GM18868 (cell line): Measurements from ENCODE around the gene MSLN.
"Not testable (repeated sequence)": the region's sequence is repeated elsewhere in the genome, so short reads cannot be mapped to it uniquely, and the experiment has no call there.

Experiments used
- ATAC-seq: cut with Tn5 transposase; IDR thresholded peaks from one replicate; pipeline ENCODE4 v1.9.1; 2021; ENCODE audit warnings: mild to moderate bottlenecking, moderate library complexity; ENCODE audit not compliant: unreplicated experiment

MSLN gene

DNA sequence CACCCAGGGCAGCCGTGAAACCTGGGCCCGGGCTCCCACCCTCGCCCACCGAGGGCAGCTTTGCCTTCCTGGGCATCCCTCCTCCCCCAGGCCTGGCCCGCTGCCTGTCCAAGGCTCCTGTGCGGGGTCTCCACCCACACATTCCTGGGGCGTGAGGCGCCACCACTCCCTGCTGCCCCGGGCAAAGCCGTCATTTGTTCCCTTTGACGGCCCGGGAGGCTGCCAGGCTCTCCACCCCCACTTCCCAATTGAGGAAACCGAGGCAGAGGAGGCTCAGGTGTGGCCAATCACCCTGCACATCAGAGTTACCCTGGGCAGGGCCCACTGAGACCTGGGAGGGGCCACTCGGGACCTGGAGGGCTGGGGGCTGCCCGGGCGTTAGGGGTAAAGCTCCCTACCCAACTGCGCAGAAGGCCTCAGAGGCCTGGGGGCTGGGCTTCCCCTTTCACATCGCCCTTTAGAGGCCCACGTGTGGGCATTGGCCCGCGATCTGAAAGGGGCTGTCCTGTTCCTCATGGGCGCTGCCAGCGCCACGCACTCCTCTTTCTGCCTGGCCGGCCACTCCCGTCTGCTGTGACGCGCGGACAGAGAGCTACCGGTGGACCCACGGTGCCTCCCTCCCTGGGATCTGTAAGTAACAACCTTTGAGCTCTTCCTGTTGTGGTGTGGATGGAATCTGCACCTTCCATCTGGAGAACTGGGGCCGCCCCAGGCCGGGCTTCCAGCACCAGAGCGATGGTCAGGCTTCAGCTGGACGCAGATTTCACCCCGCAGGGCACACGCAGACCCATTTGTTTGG, at the start of gene MSLN:
MSLN (plus strand) TSS at position 190 of the 799 bp plus-strand sequence. CDS start 1,947 bp downstream, outside the sequence.
- ATAC-seq: no peak

DNA sequence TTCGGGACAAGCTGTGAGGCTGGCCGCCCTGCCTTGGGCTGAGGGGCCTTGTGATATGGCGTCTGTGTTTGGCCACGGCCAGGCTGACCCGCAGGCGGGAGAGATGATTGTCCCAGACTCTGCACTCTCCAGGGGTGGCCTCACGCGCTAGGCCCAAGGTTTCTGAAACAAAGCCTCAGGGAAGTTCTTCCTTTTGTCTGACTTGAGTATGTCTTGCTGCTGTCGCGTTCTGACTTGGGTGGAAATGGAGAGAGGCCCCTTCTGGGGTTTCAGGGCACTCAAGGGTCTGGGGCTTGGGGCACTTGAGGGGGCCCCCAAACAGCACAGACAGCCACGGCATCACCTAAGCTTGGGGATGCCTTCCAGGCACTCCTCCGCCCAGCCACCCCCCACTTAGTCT, 49.5 kb upstream of the MSLN start:
- no peak for ATAC-seq

DNA sequence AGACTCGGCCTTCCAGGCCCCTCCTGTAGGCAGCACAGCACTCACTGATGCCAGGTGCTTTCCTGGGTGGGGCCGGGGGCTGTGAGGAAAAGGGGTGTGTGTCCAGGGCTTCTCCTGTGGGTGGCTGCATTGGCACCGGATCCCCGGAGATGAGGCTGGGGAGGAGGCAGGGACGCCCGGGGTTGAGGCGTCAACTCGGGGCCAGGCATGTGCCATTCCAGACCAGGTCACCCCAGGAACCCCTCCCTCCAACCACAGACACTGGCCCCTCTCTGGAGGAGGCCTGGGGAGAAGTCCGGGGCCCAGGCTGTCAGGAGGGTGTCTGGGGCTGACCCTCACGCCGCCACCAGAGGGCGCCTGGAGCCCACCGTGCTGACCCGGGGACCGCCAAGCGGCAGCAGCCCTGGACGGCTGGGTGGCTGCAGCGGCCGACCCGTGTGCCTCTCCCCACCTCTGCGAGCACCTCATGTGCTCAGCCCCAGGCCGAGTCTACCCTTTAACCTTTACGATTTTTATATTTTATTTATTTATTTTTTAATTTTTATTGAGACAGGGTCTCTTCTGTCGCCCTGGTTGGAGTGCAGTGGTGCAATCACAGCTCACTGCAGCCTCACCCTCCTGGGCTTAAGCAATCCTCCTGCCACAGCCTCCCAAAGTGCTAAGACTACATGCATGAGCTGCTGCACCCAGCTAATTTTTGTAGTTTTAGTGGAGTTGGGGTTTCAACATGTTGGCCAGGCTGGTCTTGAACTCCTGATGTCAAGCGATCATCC, 48.8 kb upstream of the MSLN start:
- ATAC-seq: peak; percentile 42

DNA sequence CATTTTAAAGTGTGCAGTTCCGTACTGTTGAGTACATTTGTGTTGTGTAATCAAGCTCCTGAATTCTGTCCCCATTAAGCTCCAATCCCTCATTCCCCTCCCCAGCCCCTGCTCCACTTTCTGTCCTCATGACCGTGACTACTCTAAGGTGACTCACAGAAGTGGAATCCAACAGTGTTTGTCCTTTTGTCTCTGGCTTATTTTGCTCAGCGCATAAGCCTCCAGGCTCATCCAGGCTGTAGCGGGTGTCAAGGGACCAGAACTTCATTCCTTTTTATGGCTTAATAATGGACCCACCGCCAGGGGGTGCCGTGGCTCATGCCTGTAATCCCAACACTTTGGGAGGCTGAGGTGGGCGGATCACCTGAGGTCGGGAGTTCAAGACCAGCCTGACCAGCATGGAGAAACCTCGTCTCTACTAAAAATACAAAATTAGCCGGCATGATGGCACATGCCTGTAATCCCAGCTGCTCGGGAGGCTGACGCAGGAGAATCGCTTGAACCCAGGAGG, 47.7 kb upstream of the MSLN start:
- not testable (repeated sequence) for ATAC-seq

DNA sequence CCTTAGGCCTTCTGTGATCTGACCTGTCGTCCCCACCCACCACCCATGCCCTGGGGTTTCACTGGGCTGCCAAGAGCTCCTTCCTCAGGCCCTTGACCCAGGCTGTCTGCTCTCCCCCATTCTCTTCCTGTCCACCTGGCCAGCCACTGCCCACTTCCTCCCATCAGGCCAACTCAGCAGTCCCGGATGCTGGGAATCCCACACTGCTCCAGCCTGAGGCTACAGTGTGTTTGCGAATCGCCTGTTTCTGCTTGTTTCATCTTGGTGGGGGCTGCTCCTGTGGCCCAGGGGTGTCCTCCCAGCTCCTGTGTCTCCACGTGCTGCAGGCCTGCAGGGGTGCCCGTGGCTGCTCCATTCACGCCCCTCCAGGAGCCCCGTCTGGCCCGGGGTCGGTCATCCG, 46.5 kb upstream of the MSLN start:
- no peak for ATAC-seq

DNA sequence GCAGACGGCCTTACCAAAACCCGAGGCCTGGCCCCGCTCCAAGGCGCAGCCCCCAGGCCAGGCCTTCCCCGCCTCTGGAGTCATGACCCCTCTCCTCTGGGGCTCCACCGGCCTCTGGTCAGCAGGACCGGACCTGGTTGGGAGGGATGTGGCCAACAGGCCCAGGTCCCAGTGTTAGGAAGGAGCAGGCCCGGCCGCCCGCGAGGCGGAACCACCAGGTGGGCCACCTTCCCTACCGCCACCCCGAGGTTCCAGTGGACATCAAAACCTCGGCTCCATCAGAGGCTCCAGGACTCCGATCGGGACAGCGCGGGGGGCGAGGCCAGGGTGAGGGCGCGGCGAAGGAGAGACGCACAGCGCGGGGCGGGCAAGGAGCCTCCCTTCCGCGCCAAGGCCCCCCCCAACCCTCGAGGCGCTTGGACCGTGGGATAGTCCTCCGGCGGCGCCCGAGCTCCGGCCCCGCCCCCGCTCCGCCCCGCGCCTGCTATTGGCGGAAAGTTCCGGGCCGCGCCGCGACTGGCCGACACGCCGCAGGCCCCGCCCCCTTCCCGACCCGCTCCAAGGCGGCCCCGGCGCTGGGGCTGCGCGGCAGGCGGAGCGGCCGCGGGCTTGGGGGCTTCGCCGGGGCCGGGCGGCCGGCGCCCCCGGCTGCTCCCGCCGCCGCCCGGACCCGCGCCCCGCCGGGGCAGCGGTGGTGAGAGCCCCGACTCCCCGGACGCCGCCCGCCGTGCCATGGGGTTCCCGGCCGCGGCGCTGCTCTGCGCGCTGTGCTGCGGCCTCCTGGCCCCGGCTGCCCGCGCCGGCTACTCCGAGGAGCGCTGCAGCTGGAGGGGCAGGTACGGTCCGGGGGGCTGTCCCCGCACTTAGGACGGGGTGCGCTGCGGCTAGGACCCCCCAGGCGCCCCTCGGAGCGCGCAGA, 45.7 kb upstream of the MSLN start, which contains the start of gene METRN:
METRN (plus strand) TSS at position 561 of the 919 bp plus-strand sequence; CDS start at position 733, 172 bp downstream.
- peak; percentile 73 for ATAC-seq

DNA sequence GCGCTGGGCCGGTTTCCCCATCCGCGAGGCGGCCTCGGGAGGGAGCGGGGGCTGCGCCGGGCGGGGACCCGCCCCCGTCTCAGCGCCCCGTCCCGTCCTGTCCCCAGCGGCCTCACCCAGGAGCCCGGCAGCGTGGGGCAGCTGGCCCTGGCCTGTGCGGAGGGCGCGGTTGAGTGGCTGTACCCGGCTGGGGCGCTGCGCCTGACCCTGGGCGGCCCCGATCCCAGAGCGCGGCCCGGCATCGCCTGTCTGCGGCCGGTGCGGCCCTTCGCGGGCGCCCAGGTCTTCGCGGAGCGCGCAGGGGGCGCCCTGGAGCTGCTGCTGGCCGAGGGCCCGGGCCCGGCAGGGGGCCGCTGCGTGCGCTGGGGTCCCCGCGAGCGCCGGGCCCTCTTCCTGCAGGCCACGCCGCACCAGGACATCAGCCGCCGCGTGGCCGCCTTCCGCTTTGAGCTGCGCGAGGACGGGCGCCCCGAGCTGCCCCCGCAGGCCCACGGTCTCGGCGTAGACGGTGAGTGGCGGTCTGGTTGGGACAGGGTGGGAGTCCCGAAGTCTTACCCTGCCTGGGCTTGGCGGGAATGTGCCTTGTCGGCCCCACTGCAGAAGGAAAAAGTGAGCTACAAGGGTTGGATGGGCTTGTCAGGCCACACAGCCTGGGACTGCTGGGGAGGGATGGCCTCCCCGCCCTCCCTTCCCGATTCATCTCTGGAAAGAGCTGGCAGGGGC, 44.9 kb upstream of the MSLN start:
- ATAC-seq: peak; percentile 11

DNA sequence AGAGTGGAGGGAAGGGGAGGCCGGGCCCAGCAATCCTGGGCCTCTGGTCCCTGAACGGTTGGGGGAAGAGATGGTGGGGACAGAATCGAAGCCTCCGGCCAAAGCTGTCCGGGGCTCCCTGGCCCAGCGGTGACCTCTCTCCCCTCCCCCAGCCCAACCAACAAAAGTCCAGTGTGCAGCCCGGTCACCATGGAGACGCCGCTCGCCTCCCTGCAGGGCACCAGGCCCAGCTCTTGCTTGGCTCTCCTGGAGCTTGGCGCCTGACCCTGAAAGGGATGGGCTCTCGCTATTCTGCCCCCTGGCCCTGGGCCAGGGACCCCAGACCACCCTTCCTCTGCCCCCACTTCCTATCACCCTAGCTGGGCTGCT, 44.4 kb upstream of the MSLN start:
- ATAC-seq: no peak

DNA sequence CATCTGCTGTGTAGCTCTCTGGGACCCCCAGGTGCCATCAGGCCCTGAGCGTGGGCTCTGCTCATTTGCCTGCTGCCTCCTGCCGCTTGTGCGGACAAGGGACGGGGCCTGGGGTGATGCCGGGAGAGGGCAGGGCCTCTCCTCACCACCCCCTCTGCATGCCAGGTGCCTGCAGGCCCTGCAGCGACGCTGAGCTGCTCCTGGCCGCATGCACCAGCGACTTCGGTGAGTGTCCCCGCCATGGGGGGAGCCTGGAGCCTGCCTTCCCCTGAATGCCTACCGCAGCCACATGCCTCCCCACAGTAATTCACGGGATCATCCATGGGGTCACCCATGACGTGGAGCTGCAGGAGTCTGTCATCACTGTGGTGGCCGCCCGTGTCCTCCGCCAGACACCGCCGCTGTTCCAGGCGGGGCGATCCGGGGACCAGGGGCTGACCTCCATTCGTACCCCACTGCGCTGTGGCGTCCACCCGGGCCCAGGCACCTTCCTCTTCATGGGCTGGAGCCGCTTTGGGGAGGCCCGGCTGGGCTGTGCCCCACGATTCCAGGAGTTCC, 43.7 kb upstream of the MSLN start:
- ATAC-seq: no peak

DNA sequence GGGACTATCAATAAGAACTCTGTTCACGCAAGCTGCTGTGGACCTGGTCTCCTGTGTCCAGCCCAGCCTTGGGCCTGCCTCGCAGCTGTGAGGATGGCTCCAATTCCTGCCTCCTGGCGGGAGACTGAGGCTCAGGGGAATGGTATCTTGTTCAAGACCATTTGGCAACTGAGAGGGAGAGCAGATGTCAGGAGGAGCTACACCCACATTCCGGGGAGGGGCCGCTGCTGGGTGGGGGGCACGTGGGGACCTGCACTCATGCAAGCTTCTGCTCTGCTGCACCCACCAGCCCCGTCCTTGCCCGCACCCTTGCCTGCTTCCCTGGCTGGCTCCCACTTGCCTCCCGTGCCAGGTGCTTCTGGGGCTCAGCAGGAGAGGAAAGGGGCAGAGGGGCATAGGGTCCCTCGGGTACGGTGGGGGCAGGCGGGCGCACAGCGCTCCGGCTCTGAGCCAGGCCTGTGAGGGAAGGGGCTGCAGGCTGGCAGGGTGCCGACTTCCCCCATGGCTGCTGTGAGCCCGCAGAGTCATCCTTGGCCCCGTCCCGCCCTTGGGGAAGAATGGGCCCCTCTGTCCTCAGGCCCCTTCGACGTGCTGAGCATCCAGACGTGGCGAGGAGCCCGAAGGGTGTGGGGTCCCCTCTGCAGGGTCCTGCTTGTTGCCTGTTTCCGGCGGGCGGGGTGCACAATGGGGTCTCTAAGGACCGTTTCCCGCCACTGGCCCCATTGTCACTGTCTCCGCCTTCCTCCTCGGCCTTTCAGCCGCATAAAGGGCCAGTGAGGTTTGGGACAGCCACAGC, 42.9 kb upstream of the MSLN start:
- no peak for ATAC-seq

DNA sequence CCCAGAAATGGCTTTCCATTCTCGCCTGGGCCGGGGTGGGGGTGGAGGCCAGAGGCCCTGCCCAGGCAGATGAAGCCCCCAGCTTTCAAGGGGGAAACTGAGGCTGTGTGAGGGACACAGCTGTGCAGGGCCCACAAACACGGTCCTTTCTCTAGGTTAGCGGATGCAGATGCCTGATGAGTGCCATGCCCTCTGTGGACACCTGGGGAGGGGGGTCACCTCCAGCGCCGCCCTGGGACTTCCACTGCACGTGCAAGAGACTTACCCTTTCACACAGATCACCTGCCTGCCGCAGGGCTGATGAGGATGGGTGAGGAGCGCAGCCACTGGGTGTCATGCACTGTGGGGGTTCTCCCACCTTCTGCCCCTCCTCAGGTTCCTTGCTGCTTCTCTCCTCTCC, 42.1 kb upstream of the MSLN start:
- ATAC-seq: no peak

DNA sequence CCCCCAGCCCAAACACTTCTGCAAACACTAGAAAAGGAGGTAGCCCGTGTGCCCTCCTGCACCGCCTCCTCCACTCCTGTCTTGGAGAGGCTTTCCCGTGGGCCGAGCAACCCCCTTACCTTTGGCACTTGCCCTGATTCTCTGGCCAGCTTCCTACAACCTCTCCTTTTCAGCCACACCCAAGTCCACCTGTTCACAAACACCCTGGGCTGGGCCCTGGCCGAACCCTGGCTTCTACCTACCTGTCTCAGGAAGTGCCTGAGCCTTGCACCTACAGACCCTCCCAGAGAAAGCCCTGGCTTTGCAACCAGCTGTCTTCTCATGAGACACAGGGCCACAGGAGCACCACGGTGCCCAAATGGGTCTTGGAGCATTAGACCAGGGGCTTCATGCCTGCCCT, 41.6 kb upstream of the MSLN start:
- ATAC-seq: no peak

DNA sequence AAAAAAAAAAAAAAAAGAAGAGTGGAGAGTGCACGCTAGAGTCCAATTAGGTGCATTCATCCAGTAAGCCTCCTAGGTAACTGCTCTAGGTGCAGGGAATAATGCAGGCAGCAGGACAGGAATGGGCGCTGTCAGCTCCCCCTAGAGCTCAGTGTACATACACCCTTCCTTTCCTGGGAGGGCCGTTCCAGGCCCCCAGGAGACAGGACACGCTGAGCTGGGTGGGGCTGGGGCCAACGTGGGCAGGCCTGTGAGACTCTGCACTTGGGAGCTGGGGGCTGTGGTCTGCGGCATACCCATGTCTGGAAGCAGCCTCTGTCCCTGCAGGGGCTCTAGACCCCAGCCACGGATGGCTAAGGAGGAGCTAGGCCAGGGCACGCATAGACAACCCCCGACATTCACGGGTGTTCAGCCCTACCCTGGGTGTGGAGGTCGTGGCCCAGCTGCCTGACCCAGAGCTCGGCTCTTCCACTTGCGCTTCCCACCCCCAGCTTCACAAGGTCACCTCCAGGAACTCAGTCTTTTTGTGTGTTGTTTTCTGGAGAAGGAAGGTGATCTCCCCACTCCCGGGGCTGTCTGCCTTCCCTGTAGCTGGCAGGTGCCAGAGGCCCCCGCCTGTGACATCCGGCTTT, 40.6 kb upstream of the MSLN start:
- ATAC-seq: no peak

DNA sequence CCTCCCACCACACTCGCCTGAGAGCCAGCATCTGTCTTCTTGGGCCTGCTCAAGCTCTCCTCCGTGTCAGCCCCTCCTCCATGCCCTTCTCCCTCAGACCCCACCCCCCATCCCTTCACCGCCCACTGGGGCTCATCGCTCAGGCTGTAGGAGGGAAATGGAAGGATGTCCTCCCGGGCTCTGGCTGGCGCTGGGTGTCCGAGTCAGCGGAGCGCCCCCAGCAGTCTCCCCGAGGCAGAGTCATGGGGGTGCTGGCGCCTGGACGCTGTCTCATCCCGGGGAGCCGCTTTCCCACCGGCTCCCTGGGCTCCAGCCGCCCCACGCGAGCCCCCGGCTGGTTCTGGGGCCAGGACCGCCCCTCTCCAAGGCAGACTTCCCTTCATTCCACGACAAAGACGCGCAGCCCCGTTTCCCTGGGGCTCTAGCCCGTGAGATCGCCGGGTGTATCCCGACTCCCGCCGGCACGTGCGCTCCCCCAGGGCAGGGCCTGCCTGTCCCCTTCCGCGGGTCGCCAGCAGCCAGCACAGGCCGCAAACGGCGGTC, 40.0 kb upstream of the MSLN start:
- ATAC-seq: peak; percentile 23

DNA sequence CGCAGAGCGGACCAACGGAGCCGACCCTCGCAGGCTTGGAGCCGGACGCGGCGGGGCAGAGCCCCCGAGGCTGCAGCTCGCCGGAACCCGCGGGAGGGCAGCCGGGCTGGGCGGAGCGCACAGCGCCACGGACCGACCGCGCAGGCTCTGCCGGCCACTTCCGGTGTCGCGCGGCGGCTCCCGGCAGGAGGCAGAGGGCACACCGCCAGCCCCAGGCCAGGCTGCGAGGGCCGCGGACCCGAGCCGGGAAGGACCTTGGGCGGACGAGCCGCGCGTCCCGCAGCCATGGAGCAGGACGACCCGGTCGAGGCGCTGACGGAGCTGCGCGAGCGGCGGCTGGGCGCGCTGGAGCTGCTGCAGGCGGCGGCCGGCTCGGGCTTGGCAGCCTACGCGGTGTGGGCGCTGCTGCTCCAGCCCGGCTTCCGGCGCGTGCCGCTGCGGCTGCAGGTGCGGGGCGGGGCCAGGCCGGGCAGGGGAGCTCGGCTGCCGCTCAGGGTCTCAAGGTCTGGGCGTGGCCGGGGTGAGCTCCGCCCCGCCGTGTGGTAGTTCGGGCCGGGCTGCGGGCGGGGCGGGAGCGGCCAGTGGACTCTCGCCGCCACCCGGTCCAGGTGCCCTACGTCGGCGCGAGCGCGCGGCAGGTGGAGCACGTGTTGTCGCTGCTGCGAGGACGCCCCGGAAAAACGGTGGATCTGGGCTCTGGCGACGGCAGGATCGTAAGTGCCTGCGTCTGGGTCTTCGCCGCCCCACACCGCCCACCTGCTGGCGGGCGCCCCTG, 39.4 kb upstream of the MSLN start, which contains the start of gene ANTKMT:
ANTKMT (plus strand) TSS at position 157 of the 775 bp plus-strand sequence; CDS start at position 286, 129 bp downstream.
- ATAC-seq: peak; percentile 68

DNA sequence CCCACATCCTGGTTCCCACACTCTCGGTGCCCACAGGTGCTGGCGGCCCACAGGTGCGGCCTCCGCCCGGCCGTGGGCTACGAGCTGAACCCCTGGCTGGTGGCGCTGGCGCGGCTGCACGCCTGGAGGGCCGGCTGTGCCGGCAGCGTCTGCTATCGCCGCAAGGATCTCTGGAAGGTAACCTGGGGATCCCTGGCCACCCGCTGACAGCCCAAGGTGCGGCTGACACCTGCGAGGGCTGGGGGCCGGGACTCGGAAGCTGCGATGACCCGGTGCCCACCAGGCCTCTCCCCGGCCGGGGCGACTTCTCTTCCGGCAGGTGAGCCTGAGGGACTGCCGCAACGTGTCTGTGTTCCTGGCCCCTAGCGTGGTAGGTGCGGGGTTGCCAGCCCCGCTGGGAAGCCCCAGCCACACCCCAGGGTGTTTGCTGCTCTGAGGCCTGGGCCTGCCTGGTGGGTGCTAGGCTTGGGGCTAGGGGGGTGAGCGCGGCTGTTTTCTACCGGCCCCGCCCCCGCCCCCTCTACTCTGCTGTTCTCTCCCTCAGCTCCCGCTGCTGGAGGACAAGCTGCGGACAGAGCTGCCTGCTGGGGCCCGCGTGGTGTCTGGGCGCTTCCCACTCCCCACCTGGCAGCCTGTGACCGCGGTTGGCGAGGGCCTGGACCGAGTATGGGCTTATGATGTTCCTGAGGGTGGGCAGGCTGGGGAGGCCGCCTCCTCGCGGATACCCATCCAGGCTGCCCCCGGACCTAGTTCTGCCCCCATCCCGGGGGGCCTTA, 38.6 kb upstream of the MSLN start:
- ATAC-seq: no peak
